ENCODE data around the gene CCL15. TPM values are rescaled to one million over a fixed set of nuclear protein-coding genes. Genes with fewer than 3 reads are reported as not detected.

The CCL15 gene
- total and polyA plus RNA-seq, 2 of the 13 experiments (the other 11 are each of a cell fraction or from before 2014, with no cell fraction given), result 29.2 to 45.9 TPM

DNA sequence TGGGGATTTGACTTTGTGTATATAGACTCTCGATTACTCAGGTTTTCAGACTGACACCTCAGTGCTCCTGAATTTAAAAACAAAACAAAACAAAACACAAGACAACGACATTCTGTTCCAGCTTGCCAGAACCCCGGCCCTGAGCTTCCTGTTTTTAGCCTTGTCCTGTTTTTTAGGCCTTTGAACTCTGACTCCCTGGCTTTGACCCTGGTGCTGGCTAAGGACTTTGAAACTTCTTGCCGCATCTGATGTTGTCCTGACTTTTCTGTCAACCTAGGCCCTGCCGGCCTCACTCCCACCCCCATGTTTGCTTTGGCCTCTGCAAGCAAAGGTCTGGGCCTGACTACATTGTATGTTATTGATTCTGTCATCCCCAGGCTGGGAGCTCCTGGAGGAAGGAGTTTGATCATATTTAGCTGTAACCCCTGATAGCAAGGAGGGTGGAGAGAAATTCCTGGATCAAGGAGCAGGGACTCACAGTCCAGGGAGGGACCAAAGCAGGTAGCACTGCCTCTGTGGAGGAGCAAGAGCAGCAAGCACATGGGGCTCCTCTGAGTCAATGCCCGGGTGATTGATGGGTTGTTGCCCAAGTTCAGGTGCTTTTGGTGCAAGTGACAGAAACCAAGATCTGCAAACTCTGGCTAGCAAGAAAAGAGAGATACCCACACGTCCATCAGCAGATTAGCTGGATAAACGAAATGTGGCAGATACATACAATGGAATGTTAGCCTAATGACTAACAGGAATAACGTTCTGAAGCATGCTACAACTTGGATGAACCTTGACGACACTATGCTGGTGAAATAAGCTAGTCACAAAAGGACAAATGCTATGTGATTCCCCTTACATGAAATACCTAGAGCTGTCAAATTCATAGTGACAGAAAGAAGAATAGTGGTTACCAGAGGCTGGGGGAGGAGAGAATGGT lies 27.8 kb downstream of the CCL15 start (continued):
- TF ChIP-seq ZBTB40 (IDR thresholded peaks at IDR 0.05) (no peak), ZBTB40 (CRISPR knock-in tag; IDR thresholded peaks at IDR 0.05) (peak; percentile 81; the same call in 1 of the 2 replicates), ZBTB21 (CRISPR knock-in tag; IDR thresholded peaks at IDR 0.05) (no peak), EED (CRISPR knock-in tag; IDR thresholded peaks at IDR 0.05) (no peak), AGO2 (optimal IDR thresholded peaks at IDR 0.05; ENCODE audit: low read depth, low read length) (no peak), KMT2A (CRISPR knock-in tag; IDR thresholded peaks at IDR 0.05) (peak; percentile 69; the same call in 1 of the 2 replicates), RXRB (CRISPR knock-in tag; IDR thresholded peaks at IDR 0.05; ENCODE audit: borderline replicate concordance) (peak; percentile 98), PLRG1 (conservative IDR thresholded peaks at IDR 0.05) (no peak), RFX5 (IDR thresholded peaks at IDR 0.05; ENCODE audit: low read depth, low read length) (no peak), ZBTB42 (CRISPR knock-in tag; IDR thresholded peaks at IDR 0.05) (peak; percentile 90), SNAPC5 (CRISPR knock-in tag; IDR thresholded peaks at IDR 0.05; ENCODE audit: borderline replicate concordance) (0 out of 2 replicates have a peak, but pooled peaks have one; percentile 68), ZNF605 (CRISPR knock-in tag; IDR thresholded peaks at IDR 0.05) (peak; percentile 66), RFX3 (CRISPR knock-in tag; IDR thresholded peaks at IDR 0.05) (no peak; the same call in 1 of the 2 replicates), GTF2F1 (IDR thresholded peaks at IDR 0.05; ENCODE audit: low read length) (no peak), RFXANK (CRISPR knock-in tag; IDR thresholded peaks at IDR 0.05) (0 out of 2 replicates have a peak, but pooled peaks have one; percentile 55), POLR2AphosphoS2 (IDR thresholded peaks at IDR 0.05; ENCODE audit: low read depth, low read length) (no peak), GPN1 (CRISPR knock-in tag; IDR thresholded peaks at IDR 0.05; ENCODE audit: borderline replicate concordance) (no peak)
- TF ChIP-seq, protein P1, sequence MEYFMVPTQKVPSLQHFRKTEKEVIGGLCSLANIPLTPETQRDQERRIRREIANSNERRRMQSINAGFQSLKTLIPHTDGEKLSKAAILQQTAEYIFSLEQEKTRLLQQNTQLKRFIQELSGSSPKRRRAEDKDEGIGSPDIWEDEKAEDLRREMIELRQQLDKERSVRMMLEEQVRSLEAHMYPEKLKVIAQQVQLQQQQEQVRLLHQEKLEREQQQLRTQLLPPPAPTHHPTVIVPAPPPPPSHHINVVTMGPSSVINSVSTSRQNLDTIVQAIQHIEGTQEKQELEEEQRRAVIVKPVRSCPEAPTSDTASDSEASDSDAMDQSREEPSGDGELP (IDR thresholded peaks at IDR 0.05; ENCODE audit: borderline replicate concordance, low read depth), result peak; percentile 78
- TF ChIP-seq, protein P2, sequence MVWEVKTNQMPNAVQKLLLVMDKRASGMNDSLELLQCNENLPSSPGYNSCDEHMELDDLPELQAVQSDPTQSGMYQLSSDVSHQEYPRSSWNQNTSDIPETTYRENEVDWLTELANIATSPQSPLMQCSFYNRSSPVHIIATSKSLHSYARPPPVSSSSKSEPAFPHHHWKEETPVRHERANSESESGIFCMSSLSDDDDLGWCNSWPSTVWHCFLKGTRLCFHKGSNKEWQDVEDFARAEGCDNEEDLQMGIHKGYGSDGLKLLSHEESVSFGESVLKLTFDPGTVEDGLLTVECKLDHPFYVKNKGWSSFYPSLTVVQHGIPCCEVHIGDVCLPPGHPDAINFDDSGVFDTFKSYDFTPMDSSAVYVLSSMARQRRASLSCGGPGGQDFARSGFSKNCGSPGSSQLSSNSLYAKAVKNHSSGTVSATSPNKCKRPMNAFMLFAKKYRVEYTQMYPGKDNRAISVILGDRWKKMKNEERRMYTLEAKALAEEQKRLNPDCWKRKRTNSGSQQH (CRISPR knock-in tag; IDR thresholded peaks at IDR 0.05; ENCODE audit: low read depth), result peak; percentile 33; the same call in 1 of the 2 replicates
